SK-N-SH (cell line): ENCODE results near the gene BSPRY. TPM values are rescaled to one million over a fixed set of nuclear protein-coding genes. Genes with fewer than 3 reads are reported as not detected.

Source experiments
- CTCF ChIA-PET: fragments of 300-600, 350-600 bp; formaldehyde crosslinking; extraction: SDS; loops from one replicate; lab custom pipeline; 2021; lab: Yijun Ruan, JAX
- POLR2A ChIA-PET: fragments of 350-600 bp; sonication (Branson Sonifier 250); formaldehyde crosslinking; extraction: SDS; loops from one replicate; lab custom pipeline; 2020; ENCODE audit warnings: antibody characterized with exemption, inconsistent platforms; lab: Yijun Ruan, JAX
- DNase-seq: peaks from one replicate; pipeline ENCODE4 v3.0.0; 2012
- H2AFZ ChIP-seq: fragments of 200-600 bp; sonication (generic); 2 replicates; pipeline ENCODE4 v1.8.1; 2016; ENCODE audit warnings: antibody characterized with exemption, mild to moderate bottlenecking, low read depth
- H3F3A ChIP-seq: fragments of 200-600 bp; sonication (generic); replicated peaks from 2 replicates; pipeline ENCODE3; 2016; ENCODE audit warnings: antibody characterized with exemption, mild to moderate bottlenecking; ENCODE audit not compliant: insufficient read depth
- H3K27ac ChIP-seq, 2 experiments: fragments of 200-500 bp in 1 of 2; fragments of 200-600 bp in 1 of 2; sonication (Bioruptor generic) in 1 of 2; sonication (generic), shearing (Covaris generic) in 1 of 2; 2 replicates each; pipeline versions ENCODE4 v1.5.1 to v1.6.1; 2014 to 2016; ENCODE audit warnings: low read depth in 2 of 2, inconsistent platforms in 1 of 2, low read length in 1 of 2, mild to moderate bottlenecking in 1 of 2, mixed read lengths in 1 of 2
- H3K27me3 ChIP-seq: fragments of 200-600 bp; sonication (generic), shearing (Covaris generic); 2 replicates; pipeline ENCODE4 v1.6.1; 2016; ENCODE audit warnings: mixed run types; ENCODE audit not compliant: insufficient read depth
- H3K36me3 ChIP-seq, 2 experiments: fragments of 200-500 bp in 1 of 2; fragments of 200-600 bp in 1 of 2; sonication (Bioruptor generic) in 1 of 2; sonication (generic) in 1 of 2; replicated peaks in 1 of 2; 2 replicates each; pipeline versions ENCODE3 to v1.5.1; 2014 to 2016; ENCODE audit warnings: low read length in 1 of 2, mild to moderate bottlenecking in 1 of 2; ENCODE audit not compliant: insufficient read depth in 2 of 2, control insufficient read depth in 1 of 2
- H3K4me1 ChIP-seq, 2 experiments: fragments of 200-500 bp in 1 of 2; fragments of 200-600 bp in 1 of 2; sonication (Bioruptor generic) in 1 of 2; sonication (generic), shearing (Covaris generic) in 1 of 2; 2 replicates each; pipeline versions ENCODE4 v1.5.1 to v1.6.1; 2014 to 2016; ENCODE audit warnings: low read depth in 1 of 2, low read length in 1 of 2, mixed run types in 1 of 2; ENCODE audit not compliant: insufficient read depth in 2 of 2, control insufficient read depth in 1 of 2
- H3K4me2 ChIP-seq: fragments of 200-600 bp; sonication (generic), shearing (Covaris generic); 2 replicates; pipeline ENCODE4 v1.6.1; 2017; ENCODE audit warnings: mixed run types
- H3K4me3 ChIP-seq, 2 experiments: fragments of 200-500 bp in 1 of 2; fragments of 200-600 bp in 1 of 2; sonication (Bioruptor generic) in 1 of 2; sonication (generic), shearing (Covaris generic) in 1 of 2; 2 replicates each; pipeline versions ENCODE4 v1.5.1 to v1.8.1; 2014 to 2016; ENCODE audit warnings: low read depth in 2 of 2, inconsistent platforms in 1 of 2, low read length in 1 of 2, mild to moderate bottlenecking in 1 of 2, mixed read lengths in 1 of 2, moderate library complexity in 1 of 2
- H3K79me2 ChIP-seq: fragments of 200-600 bp; sonication (generic); 2 replicates; pipeline ENCODE4 v1.8.1; 2017; ENCODE audit warnings: mild to moderate bottlenecking; ENCODE audit not compliant: insufficient read depth
- H3K9ac ChIP-seq: fragments of 200-600 bp; sonication (generic); 2 replicates; pipeline ENCODE4 v1.6.1; 2017; ENCODE audit warnings: mixed run types
- H3K9me2 ChIP-seq: fragments of 200-600 bp; sonication (generic); 2 replicates; pipeline ENCODE4 v1.6.1; 2017; ENCODE audit warnings: mixed run types
- H3K9me3 ChIP-seq: fragments of 200-600 bp; sonication (generic); 2 replicates; pipeline ENCODE4 v1.6.1; 2017; ENCODE audit warnings: mixed run types, mild to moderate bottlenecking, moderate library complexity
- H4K20me1 ChIP-seq: fragments of 200-600 bp; sonication (generic); 2 replicates; pipeline ENCODE4 v1.6.1; 2017; ENCODE audit warnings: mild to moderate bottlenecking, mixed run types; ENCODE audit not compliant: insufficient read depth
- CHD2 ChIP-seq: fragments of 150-350 bp; IDR thresholded peaks from 2 replicates; pipeline ENCODE4 v1.6.1; 2018; ENCODE audit warnings: low read length; ENCODE audit not compliant: partially characterized antibody
- CTCF ChIP-seq: fragments of 200-600 bp; sonication (generic); IDR thresholded peaks from 2 replicates; pipeline ENCODE4 v1.6.1; 2017; ENCODE audit warnings: antibody characterized with exemption, mild to moderate bottlenecking, moderate library complexity
- ELF1 ChIP-seq: IDR thresholded peaks from 2 replicates; pipeline ENCODE4 v1.4.0; 2012
- FOSL2 ChIP-seq: IDR thresholded peaks from 2 replicates; pipeline ENCODE4 v1.4.0; 2012; ENCODE audit warnings: low read depth, mild to moderate bottlenecking, moderate library complexity, borderline replicate concordance
- GATA2 ChIP-seq: sonication (generic); formaldehyde crosslinking; IDR thresholded peaks from 2 replicates; pipeline ENCODE4 v1.5.0; 2020; ENCODE audit warnings: mild to moderate bottlenecking, missing genetic modification reagents
- MAX ChIP-seq: IDR thresholded peaks from 2 replicates; pipeline ENCODE4 v1.4.0; 2012; ENCODE audit warnings: low read depth
- MEF2A ChIP-seq: IDR thresholded peaks from 2 replicates; pipeline ENCODE4 v1.4.0; 2012; ENCODE audit warnings: low read depth, borderline replicate concordance
- NFIC ChIP-seq: IDR thresholded peaks from 2 replicates; pipeline ENCODE4 v1.4.0; 2012; ENCODE audit warnings: borderline replicate concordance
- NRF1 ChIP-seq: IDR thresholded peaks from 2 replicates; pipeline ENCODE4 v1.6.1; 2012; ENCODE audit warnings: low read depth, mild to moderate bottlenecking, low read length
- PBX3 ChIP-seq: IDR thresholded peaks from 2 replicates; pipeline ENCODE4; 2012
- POLR2AphosphoS5 ChIP-seq: IDR thresholded peaks from 2 replicates; pipeline ENCODE4 v1.6.1; 2012; ENCODE audit warnings: low read depth, low read length
- RCOR1 ChIP-seq: fragments of 150-350 bp; IDR thresholded peaks from 2 replicates; pipeline ENCODE4 v1.6.1; 2017; ENCODE audit warnings: antibody characterized with exemption, low read length
- RFX5 ChIP-seq: IDR thresholded peaks from 2 replicates; pipeline ENCODE4 v1.6.1; 2012; ENCODE audit warnings: mild to moderate bottlenecking, improper control_type of control experiment, low read length
- RXRA ChIP-seq: IDR thresholded peaks from 2 replicates; pipeline ENCODE4 v1.4.0; 2012; ENCODE audit warnings: low read depth, mild to moderate bottlenecking, borderline replicate concordance
- SIN3A ChIP-seq: IDR thresholded peaks from 2 replicates; pipeline ENCODE4 v1.6.1; 2012; ENCODE audit warnings: low read depth, mild to moderate bottlenecking, low read length, moderate library complexity, borderline replicate concordance
- TAF1 ChIP-seq: IDR thresholded peaks from 2 replicates; pipeline ENCODE4 v1.6.1; 2012; ENCODE audit warnings: low read depth, mild to moderate bottlenecking, low read length, moderate library complexity, borderline replicate concordance
- TEAD4 ChIP-seq: IDR thresholded peaks from 2 replicates; pipeline ENCODE4 v1.4.0; 2012; ENCODE audit warnings: mild to moderate bottlenecking, borderline replicate concordance; ENCODE audit not compliant: insufficient read depth
- USF2 ChIP-seq: fragments of 150-350 bp; IDR thresholded peaks from 2 replicates; pipeline ENCODE4 v1.6.1; 2017; ENCODE audit warnings: antibody characterized with exemption, low read length, low read depth, borderline replicate concordance
- YY1 ChIP-seq: IDR thresholded peaks from 2 replicates; pipeline ENCODE4 v1.4.0; 2012; ENCODE audit warnings: low read depth, mild to moderate bottlenecking
- WGBS: methylation state at CpG from one replicate; pipeline ENCODE4 v1.1.6; 2017; ENCODE audit warnings: low lambda C conversion rate; 5-methylcytosine and 5-hydroxymethylcytosine counted together
- polyA plus RNA-seq, 3 experiments: library from polyadenylated mRNA; depleted of rRNA; stranded (reverse); fragments of >200 nt; gene quantifications; 2 replicates each; pipeline ENCODE4 v1.2.3, GENCODE V29; 2012

The BSPRY gene
- polyA plus RNA-seq, 1 of the 3 experiments (the other 2 are of a cell fraction), result not detected

GRCh38 chr9:113306566-113306965 is 42.8 kb upstream of the BSPRY start:
- no peak for DNase-seq
- Histone ChIP-seq H3F3A (peaks cover 3% of the 10 kb centered on the region), H2AFZ (no peak overlapping the region), H3K4me3 (no peak overlapping the region), H3K4me1 (no peaks in the 10 kb centered on the region; a peak in 1 of 4 replicates), H3K36me3 (no peaks in the 10 kb centered on the region), H3K27ac (no peak overlapping the region), H4K20me1 (no peaks in the 10 kb centered on the region), H3K79me2 (no peaks in the 10 kb centered on the region), H3K9me2 (no peaks in the 10 kb centered on the region), H3K9me3 (no peaks in the 10 kb centered on the region), H3K9ac (no peak overlapping the region), H3K4me2 (no peak overlapping the region), H3K27me3 (no peaks in the 10 kb centered on the region)
- ChIA-PET CTCF (interaction anchor here (1.0 kb wide), 1 partner anchor 10 kb away, joined by 3 read pairs; no protein-coding TSS in a partner anchor), POLR2A (no interaction called here)
- 82% methylated on average over 1 of the region's 1 CpG for WGBS
- TF ChIP-seq FOSL2 (no peak), TEAD4 (no peak), MEF2A (no peak), POLR2AphosphoS5 (no peak), ELF1 (no peak), PBX3 (no peak), RFX5 (no peak), YY1 (no peak), SIN3A (no peak), GATA2 (CRISPR knock-in tag) (no peak), RXRA (no peak), TAF1 (no peak), CTCF (no peak)

GRCh38 chr9:113307396-113307975 is 41.9 kb upstream of the BSPRY start:
- H3K9me3 ChIP-seq, result no peaks in the 10 kb centered on the region
- no peak overlapping the region for H3K27ac ChIP-seq
- no peaks in the 10 kb centered on the region for H3K27me3 ChIP-seq
- H4K20me1 ChIP-seq, result no peaks in the 10 kb centered on the region
- no peak overlapping the region for H2AFZ ChIP-seq
- TF ChIP-seq MAX (no peak), NRF1 (no peak), NFIC (no peak), POLR2AphosphoS5 (no peak), RCOR1 (no peak), USF2 (no peak), ELF1 (no peak), SIN3A (no peak), CHD2 (no peak)
- H3K4me2 ChIP-seq, result no peak overlapping the region
- H3F3A ChIP-seq, result peaks cover 3% of the 10 kb centered on the region
- no peaks in the 10 kb centered on the region for H3K79me2 ChIP-seq
- DNase-seq, result no peak
- CTCF ChIA-PET, result interaction anchor here (1.2 to 1.6 kb wide), 3 partner anchors 34 to 281 kb away, joined by 4 to 8 read pairs (median 4); partner anchors contain the start of gene ALAD
- no peak overlapping the region for H3K4me3 ChIP-seq
- no peaks in the 10 kb centered on the region for H3K9me2 ChIP-seq
- WGBS, result 53% methylated on average over 8 of the region's 8 CpGs
- POLR2A ChIA-PET, result no interaction called here
- H3K4me1 ChIP-seq, result no peaks in the 10 kb centered on the region; a peak in 1 of 4 replicates
- no peaks in the 10 kb centered on the region for H3K36me3 ChIP-seq
- no peak overlapping the region for H3K9ac ChIP-seq
